Measurements from ENCODE around the gene PRKRIP1. TPM values are rescaled to one million over a fixed set of nuclear protein-coding genes. Genes with fewer than 3 reads are reported as not detected.
A peak's percentile ranks its signal among the peaks of the same experiment; 100 is the strongest.

PRKRIP1 gene
- polyA plus RNA-seq, 3 donors, result 6.6 to 27.0 (median 7.4) TPM

- peaks cover 87% of the 10 kb centered on the region for H3K4me1 Mint-ChIP-seq
- Histone ChIP-seq H3K27ac (ENCODE audit: low read depth in 1 of 2, low read length in 2 of 2) (peak overlapping the region; percentile 89 to 100), H3K9ac (ENCODE audit: insufficient read depth, low read length, poor library complexity, severe bottlenecking) (no peak overlapping the region), H3K4me3 (replicated peaks in 1 of 3; ENCODE audit: low read depth in 2 of 3, low read length in 3 of 3) (peak overlapping the region in 1 of 3 experiments; percentile 34), H2AFZ (ENCODE audit: insufficient read depth, low read depth, low read length, poor library complexity, severe bottlenecking) (no peak overlapping the region), H3K79me2 (ENCODE audit: insufficient read depth, low read length) (peaks cover 15% of the 10 kb centered on the region), H4K20me1 (ENCODE audit: insufficient read depth, low read length) (no peaks in the 10 kb centered on the region), H3K36me3 (replicated peaks in 1 of 2; ENCODE audit: control insufficient read depth in 1 of 2, insufficient read depth in 2 of 2, low read length in 2 of 2) (no peaks in the 10 kb centered on the region), H3K27me3 (ENCODE audit: control insufficient read depth in 2 of 2, insufficient read depth in 2 of 2, low read length in 2 of 2) (no peaks in the 10 kb centered on the region), H3K4me1 (ENCODE audit: control insufficient read depth in 1 of 2, insufficient read depth in 2 of 2, low read length in 2 of 2) (peaks cover 93 to 95% of the 10 kb centered on the region in 2 donors), H3K9me3 (replicated peaks in 1 of 2; ENCODE audit: control insufficient read depth in 1 of 2, insufficient read depth in 1 of 2, low read length in 2 of 2) (no peaks in the 10 kb centered on the region), H3K4me2 (replicated peaks; ENCODE audit: extremely low read depth, low read length, poor library complexity, severe bottlenecking) (no peak overlapping the region)
- intact Hi-C loops (cut with micrococcal nuclease), result no loop called here
- TF ChIP-seq CTCF (IDR thresholded peaks at IDR 0.05), result no peak
- no peak for DNase-seq
- 97% methylated on average over 10 of the region's 10 CpGs for WGBS (ENCODE audit: insufficient coverage)
- H3K4me3 Mint-ChIP-seq, result no peak overlapping the region
- H3K27ac Mint-ChIP-seq, result peak overlapping the region; percentile 95 to 100 (median 97)
- peaks cover 0 to 5% (median 0%) of the 10 kb centered on the region in 3 donors for H3K27me3 Mint-ChIP-seq (ENCODE audit: low read depth in 3 of 3)
- H3K36me3 Mint-ChIP-seq, result peaks cover 17% of the 10 kb centered on the region in 2 donors
- H3K9me3 Mint-ChIP-seq, result peaks cover 0 to 2% (median 0%) of the 10 kb centered on the region in 7 donors
Measured at GRCh38 chr7:102429141-102429899, 33.2 kb downstream of the PRKRIP1 start.

DNA sequence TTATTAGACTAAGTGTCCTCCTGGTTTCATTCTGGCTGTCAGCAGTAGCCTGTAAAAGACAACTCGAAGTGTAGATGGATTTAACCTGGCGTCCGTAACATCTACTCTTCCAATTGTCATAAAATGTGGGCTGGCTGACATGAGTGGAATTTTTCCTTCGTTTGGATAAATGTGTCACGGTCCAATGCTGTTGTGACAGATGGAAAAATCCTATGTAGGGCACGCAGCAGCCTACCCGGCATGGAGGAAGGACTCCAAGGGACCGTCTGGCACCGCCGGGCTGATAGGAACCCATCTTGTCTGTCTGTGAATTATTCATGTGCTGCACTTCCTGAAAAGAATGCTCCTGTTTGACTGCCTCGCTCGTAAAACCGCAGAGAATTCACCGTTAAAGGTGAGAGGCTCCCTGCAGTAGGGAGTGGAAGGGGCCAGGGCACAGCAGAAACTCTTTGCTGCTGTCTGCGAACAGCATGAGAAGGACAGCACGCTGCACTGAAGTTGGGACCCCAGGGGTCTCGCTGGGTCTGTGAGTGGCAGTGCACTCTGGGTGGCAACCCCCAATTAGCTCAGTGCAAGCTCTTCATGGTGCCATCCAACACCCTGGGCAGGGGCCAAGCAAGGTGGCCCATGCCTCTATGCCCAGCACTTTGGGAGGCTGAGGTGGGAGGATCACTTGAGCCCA, 35.6 kb downstream of the PRKRIP1 start:
- 11% methylated on average over 12 of the region's 17 CpGs for WGBS (ENCODE audit: insufficient coverage)
- no peak for TF ChIP-seq CTCF (IDR thresholded peaks at IDR 0.05)
- DNase-seq, result peak; percentile 57 to 83 (median 83)
- Histone ChIP-seq H3K9me3 (replicated peaks in 1 of 2; ENCODE audit: control insufficient read depth in 1 of 2, insufficient read depth in 1 of 2, low read length in 2 of 2) (no peaks in the 10 kb centered on the region), H2AFZ (ENCODE audit: insufficient read depth, low read depth, low read length, poor library complexity, severe bottlenecking) (peak overlapping the region; percentile 53), H3K4me1 (ENCODE audit: control insufficient read depth in 1 of 2, insufficient read depth in 2 of 2, low read length in 2 of 2) (peaks cover 73 to 80% of the 10 kb centered on the region in 2 donors), H3K4me2 (replicated peaks; ENCODE audit: extremely low read depth, low read length, poor library complexity, severe bottlenecking) (peak overlapping the region; percentile 31), H3K27ac (ENCODE audit: low read depth in 1 of 2, low read length in 2 of 2) (peak overlapping the region; percentile 89 to 100), H3K36me3 (replicated peaks in 1 of 2; ENCODE audit: control insufficient read depth in 1 of 2, insufficient read depth in 2 of 2, low read length in 2 of 2) (peaks cover 4 to 7% of the 10 kb centered on the region in 2 donors), H3K79me2 (ENCODE audit: insufficient read depth, low read length) (peaks cover 25% of the 10 kb centered on the region), H3K9ac (ENCODE audit: insufficient read depth, low read length, poor library complexity, severe bottlenecking) (peak overlapping the region; percentile 63), H4K20me1 (ENCODE audit: insufficient read depth, low read length) (no peaks in the 10 kb centered on the region), H3K27me3 (ENCODE audit: control insufficient read depth in 2 of 2, insufficient read depth in 2 of 2, low read length in 2 of 2) (no peaks in the 10 kb centered on the region), H3K4me3 (replicated peaks in 1 of 3; ENCODE audit: low read depth in 2 of 3, low read length in 3 of 3) (peak overlapping the region in 1 of 3 experiments; percentile 30)
- peaks cover 11 to 19% of the 10 kb centered on the region in 2 donors for H3K36me3 Mint-ChIP-seq
- intact Hi-C loops (cut with micrococcal nuclease), result loop anchor here in 1 of 2 donors (5.0 kb wide), 1 partner anchor 34 kb away; the partner anchor contains the start of gene PRKRIP1
- H3K9me3 Mint-ChIP-seq, result peaks cover 0 to 2% (median 0%) of the 10 kb centered on the region in 7 donors
- H3K4me1 Mint-ChIP-seq, result peaks cover 77% of the 10 kb centered on the region
- peak overlapping the region; percentile 95 to 100 (median 97) for H3K27ac Mint-ChIP-seq
- H3K4me3 Mint-ChIP-seq, result peak overlapping the region; percentile 54 to 64
- peaks cover 0 to 1% (median 0%) of the 10 kb centered on the region in 3 donors for H3K27me3 Mint-ChIP-seq (ENCODE audit: low read depth in 3 of 3)

Data from CD14-positive monocyte (primary cell).